IMR-90 (cell line): ENCODE results near the gene STEAP3. TPM values are rescaled to one million over a fixed set of nuclear protein-coding genes. Genes with fewer than 3 reads are reported as not detected.

ENCODE experiments used
- ATAC-seq: fragments of 200-7000 bp; cut with Tn5 transposase; 2 replicates; pipeline ENCODE4 v1.9.1; 2020; ENCODE audit warnings: low read depth, mild to moderate bottlenecking, moderate library complexity
- BruUV-seq: library from RNA; stranded (reverse); fragments of 400-500 nt; replicated peaks from 2 replicates; lab custom pipeline; 2021; lab: Mats Ljungman, UMichigan
- CTCF ChIA-PET: fragments of 300-600 bp; formaldehyde crosslinking; extraction: SDS; loops from one replicate; lab custom pipeline; 2021; ENCODE audit warnings: antibody characterized with exemption; lab: Yijun Ruan, JAX
- POLR2A ChIA-PET: fragments of 300-600 bp; sonication (Branson Sonifier 250); formaldehyde crosslinking; loops from one replicate; lab custom pipeline; 2022; ENCODE audit warnings: antibody characterized with exemption; ENCODE audit not compliant: unreplicated experiment; lab: Charles Lee
- DNase-seq: peaks from one replicate; pipeline ENCODE4 v3.0.0; 2013
- H2AFZ ChIP-seq: replicated peaks from 2 replicates; pipeline ENCODE3; 2013; ENCODE audit warnings: low read length, mild to moderate bottlenecking; ENCODE audit not compliant: poor library complexity
- H2AK5ac ChIP-seq: 2 replicates; pipeline ENCODE4 v1.6.1; 2013; ENCODE audit warnings: low read depth, low read length, inconsistent platforms
- H2AK9ac ChIP-seq: replicated peaks from 2 replicates; pipeline ENCODE3; 2013; ENCODE audit warnings: mild to moderate bottlenecking, low read depth, low read length, moderate library complexity; ENCODE audit not compliant: poor library complexity
- H2BK120ac ChIP-seq: 2 replicates; pipeline ENCODE4 v1.6.1; 2013; ENCODE audit warnings: low read depth, low read length, inconsistent platforms
- H2BK15ac ChIP-seq: 3 replicates; pipeline ENCODE4 v1.6.1; 2013; ENCODE audit warnings: low read depth, low read length, inconsistent platforms
- H2BK20ac ChIP-seq: 2 replicates; pipeline ENCODE4 v1.6.1; 2013; ENCODE audit warnings: low read depth, mild to moderate bottlenecking, inconsistent platforms, low read length, moderate library complexity
- H2BK5ac ChIP-seq: 2 replicates; pipeline ENCODE4 v1.6.1; 2013; ENCODE audit warnings: mild to moderate bottlenecking, low read depth, low read length, inconsistent platforms; ENCODE audit not compliant: poor library complexity, severe bottlenecking
- H3K14ac ChIP-seq: replicated peaks from 2 replicates; pipeline ENCODE4 v1.6.1; 2013; ENCODE audit warnings: low read depth, low read length, inconsistent platforms
- H3K18ac ChIP-seq: 2 replicates; pipeline ENCODE4 v1.6.1; 2013; ENCODE audit warnings: low read depth, low read length, control low read depth
- H3K23ac ChIP-seq: 2 replicates; pipeline ENCODE4 v1.6.1; 2013; ENCODE audit warnings: low read depth, low read length, inconsistent platforms
- H3K27ac ChIP-seq: 2 replicates; pipeline ENCODE4 v1.5.1; 2013; ENCODE audit warnings: mild to moderate bottlenecking, control low read depth, low read length; ENCODE audit not compliant: insufficient read depth
- H3K27me3 ChIP-seq: 2 replicates; pipeline ENCODE4 v1.6.1; 2013; ENCODE audit warnings: low read length; ENCODE audit not compliant: control insufficient read depth, insufficient read depth
- H3K36me3 ChIP-seq: 2 replicates; pipeline ENCODE4 v1.6.1; 2013; ENCODE audit warnings: low read length, mixed read lengths; ENCODE audit not compliant: control insufficient read depth, insufficient read depth
- H3K4ac ChIP-seq: 2 replicates; pipeline ENCODE4 v1.6.1; 2013; ENCODE audit warnings: low read depth, low read length, inconsistent platforms
- H3K4me1 ChIP-seq: 2 replicates; pipeline ENCODE4 v1.6.1; 2013; ENCODE audit warnings: low read length, mixed read lengths; ENCODE audit not compliant: control insufficient read depth, insufficient read depth
- H3K4me2 ChIP-seq: 2 replicates; pipeline ENCODE4 v1.6.1; 2013; ENCODE audit warnings: low read depth, mild to moderate bottlenecking, control low read depth, low read length, moderate library complexity
- H3K4me3 ChIP-seq: 2 replicates; pipeline ENCODE4 v1.5.1; 2013; ENCODE audit warnings: low read depth, mild to moderate bottlenecking, control low read depth, low read length, moderate library complexity; ENCODE audit not compliant: insufficient read depth
- H3K56ac ChIP-seq: 2 replicates; pipeline ENCODE4 v1.6.1; 2013; ENCODE audit warnings: low read length, inconsistent platforms; ENCODE audit not compliant: insufficient read depth; ENCODE audit errors: extremely low read depth
- H3K79me1 ChIP-seq, 2 experiments: 2 replicates each; pipeline ENCODE4 v1.6.1; 2013; ENCODE audit warnings: low read length in 2 of 2, inconsistent platforms in 1 of 2, low read depth in 1 of 2
- H3K9ac ChIP-seq: 2 replicates; pipeline ENCODE4 v1.6.1; 2013; ENCODE audit warnings: low read depth, low read length, control low read depth
- H3K9me1 ChIP-seq: 2 replicates; pipeline ENCODE4 v1.6.1; 2013; ENCODE audit warnings: low read length, inconsistent platforms; ENCODE audit not compliant: insufficient read depth
- H3K9me3 ChIP-seq: 2 replicates; pipeline ENCODE4 v1.6.1; 2013; ENCODE audit warnings: low read length; ENCODE audit not compliant: control insufficient read depth, insufficient read depth
- H4K20me1 ChIP-seq: 2 replicates; pipeline ENCODE4 v1.6.1; 2013; ENCODE audit warnings: low read length, inconsistent platforms; ENCODE audit not compliant: insufficient read depth
- H4K5ac ChIP-seq: 2 replicates; pipeline ENCODE4 v1.6.1; 2013; ENCODE audit warnings: mild to moderate bottlenecking, low read depth, low read length, control low read depth
- H4K8ac ChIP-seq, 2 experiments: 2 replicates each; pipeline ENCODE4 v1.6.1; 2013; ENCODE audit warnings: low read depth in 2 of 2, low read length in 2 of 2, control low read depth in 1 of 2, inconsistent platforms in 1 of 2
- H4K91ac ChIP-seq: 2 replicates; pipeline ENCODE4 v1.6.1; 2013; ENCODE audit warnings: low read depth, low read length, inconsistent platforms; ENCODE audit not compliant: insufficient read depth
- CTCF ChIP-seq: conservative IDR thresholded peaks from 2 replicates; pipeline ENCODE4 v1.5.1; 2012; ENCODE audit warnings: mild to moderate bottlenecking, low read depth, low read length, improper control_type of control experiment
- ELK1 ChIP-seq: fragments of 150-350 bp; IDR thresholded peaks from 2 replicates; pipeline ENCODE4 v1.6.1; 2016; ENCODE audit warnings: low read depth, mild to moderate bottlenecking, low read length, moderate library complexity, borderline replicate concordance
- NFE2L2 ChIP-seq: fragments of 150-350 bp; IDR thresholded peaks from 2 replicates; pipeline ENCODE4 v1.6.1; 2016; ENCODE audit warnings: low read depth, mild to moderate bottlenecking, low read length
- RCOR1 ChIP-seq: IDR thresholded peaks from 2 replicates; pipeline ENCODE4 v1.6.1; 2012; ENCODE audit warnings: mild to moderate bottlenecking, low read length, improper control_type of control experiment; ENCODE audit not compliant: insufficient replicate concordance
- WGBS, 2 experiments: methylation state at CpG; one replicate each; pipeline versions ENCODE4 v1.1.5 to v1.1.7; 2013; ENCODE audit warnings: missing lambda C conversion rate in 2 of 2; ENCODE audit not compliant: insufficient read length in 1 of 2; ENCODE audit errors: extremely low coverage in 2 of 2; 5-methylcytosine and 5-hydroxymethylcytosine counted together
- dilution Hi-C: fragments of 300-500 bp; cut with HindIII; formaldehyde crosslinking; loops from one replicate; pipeline ENCODE4 v1.14.3; 2018; ENCODE audit warnings: low sequenced_read_pairs; ENCODE audit not compliant: unreplicated experiment
- in situ Hi-C: fragments of 300-500 bp; cut with MboI; formaldehyde crosslinking; loops from 3 replicates; pipeline ENCODE4 v1.14.3; 2019; ENCODE audit warnings: low sequenced_read_pairs, inconsistent platforms, mixed read lengths
- intact Hi-C: fragments of 100-400 bp; cut with micrococcal nuclease; formaldehyde crosslinking; loops from 2 replicates; pipeline ENCODE4 v1.10.0; 2022
- polyA plus RNA-seq, 3 experiments: library from polyadenylated mRNA; depleted of rRNA; stranded (reverse); fragments of >200 nt; gene quantifications; 2 replicates each; pipeline ENCODE4 v1.2.3, GENCODE V29; 2012; ENCODE audit warnings: low replicate concordance in 1 of 3
- total RNA-seq: library from RNA; depleted of rRNA; stranded (reverse); fragments of >200 nt; gene quantifications from 2 replicates; pipeline ENCODE4 v1.2.3, GENCODE V29; 2012

Gene STEAP3
- total and polyA plus RNA-seq, 2 of the 4 experiments (the other 2 are of a cell fraction): 19.4 to 43.9 TPM

- Histone ChIP-seq H3K27me3 (no peaks in the 10 kb centered on the region), H2BK15ac (no peak overlapping the region), H4K91ac (no peak overlapping the region), H3K4me2 (no peak overlapping the region), H3K4me3 (no peak overlapping the region), H3K18ac (no peak overlapping the region), H3K14ac (no peak overlapping the region), H3K9me3 (no peaks in the 10 kb centered on the region), H2AFZ (no peak overlapping the region), H2BK5ac (no peak overlapping the region), H4K8ac (no peak overlapping the region), H3K36me3 (no peaks in the 10 kb centered on the region), H3K56ac (no peak overlapping the region), H2AK9ac (no peak overlapping the region), H4K20me1 (no peaks in the 10 kb centered on the region), H3K9me1 (peaks cover 27% of the 10 kb centered on the region), H2BK20ac (no peak overlapping the region), H2AK5ac (no peak overlapping the region), H3K9ac (no peak overlapping the region), H4K5ac (no peak overlapping the region), H3K4ac (peak overlapping the region; percentile 2; the same call in 1 of the 2 replicates), H3K23ac (no peak overlapping the region), H3K27ac (no peak overlapping the region), H2BK120ac (no peak overlapping the region), H3K79me1 (peaks cover 0 to 48% of the 10 kb centered on the region in 2 experiments; a peak in 2 of 4 replicates), H3K4me1 (peaks cover 42% of the 10 kb centered on the region)
- no CpG with 5 or more reads among the region's 7 CpGs for WGBS, 2 experiments
- POLR2A ChIA-PET: no interaction called here
- in situ Hi-C loops: loop anchor here (25.0 kb wide), 1 partner anchor 1008 kb away; no protein-coding TSS in a partner anchor
- TF ChIP-seq CTCF: no peak
- no peak for TF ChIP-seq NFE2L2
- TF ChIP-seq ELK1: no peak
- TF ChIP-seq RCOR1: no peak
- DNase-seq (no peak), ATAC-seq (no peak)
- BruUV-seq: no TSS peak
- intact Hi-C loops: no loop called here
- dilution Hi-C loops: no loop called here
- CTCF ChIA-PET: no interaction called here
These were observed 5.3 kb downstream of the STEAP3 start for GRCh38 chr2:119228964-119229363.
